Suprapubic skin (tissue), 4 donors: ENCODE data around the gene ACO2. TPM values are rescaled to one million over a fixed set of nuclear protein-coding genes. Genes with fewer than 3 reads are reported as not detected.

ENCODE experiments used
- DNase-seq, 2 donors: peaks; one replicate each; pipeline ENCODE4 v3.0.0-alpha.2; 2019; ENCODE audit warnings: low spot score in 2 of 2
- H3K27ac ChIP-seq: fragments of 200-600 bp; sonication (generic); one replicate; pipeline ENCODE4 v1.5.1; 2019
- H3K27me3 ChIP-seq: fragments of 200-600 bp; sonication (generic); one replicate; pipeline ENCODE4 v1.5.1; 2019
- H3K36me3 ChIP-seq: fragments of 200-600 bp; sonication (generic); one replicate; pipeline ENCODE4 v1.5.1; 2019
- H3K4me1 ChIP-seq: fragments of 200-600 bp; sonication (generic); one replicate; pipeline ENCODE4 v1.5.1; 2019
- H3K4me3 ChIP-seq: fragments of 200-600 bp; sonication (generic); one replicate; pipeline ENCODE4 v1.5.1; 2019; ENCODE audit warnings: mild to moderate bottlenecking
- H3K9me3 ChIP-seq: fragments of 200-600 bp; sonication (generic); one replicate; pipeline ENCODE4 v1.5.1; 2019
- CTCF ChIP-seq, 2 donors: fragments of 200-600 bp in 1 of 2; fragments of 450-650 bp in 1 of 2; sonication (generic) in 1 of 2; IDR thresholded peaks; one replicate each; pipeline ENCODE4 v1.5.1; 2016 to 2019; ENCODE audit warnings: antibody characterized with exemption in 2 of 2, mild to moderate bottlenecking in 1 of 2, moderate library complexity in 1 of 2
- EP300 ChIP-seq: sonication (generic); formaldehyde crosslinking; IDR thresholded peaks from one replicate; pipeline ENCODE4 v1.6.1; 2017; ENCODE audit warnings: antibody characterized with exemption
- POLR2A ChIP-seq, 2 donors: fragments of 450-650 bp; IDR thresholded peaks; one replicate each; pipeline ENCODE4 v1.6.1; 2017; ENCODE audit warnings: antibody characterized with exemption in 2 of 2, mild to moderate bottlenecking in 2 of 2, moderate library complexity in 2 of 2
- POLR2AphosphoS5 ChIP-seq, 3 donors: sonication (generic); formaldehyde crosslinking; IDR thresholded peaks; one replicate each; pipeline ENCODE4 v1.6.1; 2017; ENCODE audit warnings: antibody characterized with exemption in 3 of 3
- WGBS: methylation state at CpG from one replicate; pipeline ENCODE4 v1.1.5; 2018; 5-methylcytosine and 5-hydroxymethylcytosine counted together
- total RNA-seq, 4 donors: library from RNA; depleted of rRNA; stranded (reverse); fragments of >200 nt; gene quantifications; one replicate each; pipeline ENCODE4 v1.1.0, GENCODE V29; 2016

ACO2 gene
- total RNA-seq, 4 donors from 2014 or later: 67.4 to 81.9 (median 75.9) TPM

GRCh38 chr22:41542224-41542623 lies 73.3 kb downstream of the ACO2 start:
- Histone ChIP-seq H3K4me1 (peaks cover 25% of the 10 kb centered on the region), H3K4me3 (no peak overlapping the region), H3K27ac (no peak overlapping the region), H3K9me3 (no peaks in the 10 kb centered on the region), H3K36me3 (peaks cover 18% of the 10 kb centered on the region), H3K27me3 (no peaks in the 10 kb centered on the region)
- TF ChIP-seq POLR2AphosphoS5 (IDR thresholded peaks at IDR 0.05) (no peak), EP300 (no peak), CTCF (IDR thresholded peaks at IDR 0.05) (no peak), POLR2A (IDR thresholded peaks at IDR 0.05) (no peak)
- no peak for DNase-seq
- WGBS: 89% methylated on average over 4 of the region's 4 CpGs

GRCh38 chr22:41543854-41544670 lies 75.1 kb downstream of the ACO2 start, which contains the start of gene POLR3H:
POLR3H (minus strand) TSS chr22:41544470; CDS start chr22:41544101, 369 bp downstream.
- DNase-seq: peak; percentile 98 to 99
- H3K36me3 ChIP-seq: peaks cover 9% of the 10 kb centered on the region
- peak within 1 kb of the TSS; percentile 92 for H3K27ac ChIP-seq
- 0% methylated on average over 17 of the region's 80 CpGs for WGBS
- H3K4me1 ChIP-seq: peaks cover 25% of the 10 kb centered on the region
- TF ChIP-seq POLR2AphosphoS5 (IDR thresholded peaks at IDR 0.05): no peak
- TF ChIP-seq CTCF (IDR thresholded peaks at IDR 0.05): peak in 1 of 2 donors; percentile 46
- H3K4me3 ChIP-seq: peak within 1 kb of the TSS; percentile 83
- no peaks in the 10 kb centered on the region for H3K27me3 ChIP-seq
- no peaks in the 10 kb centered on the region for H3K9me3 ChIP-seq

- no peak for DNase-seq
- H3K27me3 ChIP-seq: no peaks in the 10 kb centered on the region
- H3K4me3 ChIP-seq: peak overlapping the region; percentile 83
- peak overlapping the region; percentile 92 for H3K27ac ChIP-seq
- H3K9me3 ChIP-seq: no peaks in the 10 kb centered on the region
- 20% methylated on average over 21 of the region's 21 CpGs for WGBS
- TF ChIP-seq CTCF (IDR thresholded peaks at IDR 0.05) (no peak), POLR2AphosphoS5 (IDR thresholded peaks at IDR 0.05) (peak in 1 of 3 donors; percentile 61), POLR2A (IDR thresholded peaks at IDR 0.05) (no peak), EP300 (no peak)
- H3K4me1 ChIP-seq: peaks cover 25% of the 10 kb centered on the region
- H3K36me3 ChIP-seq: peaks cover 1% of the 10 kb centered on the region
Observed at GRCh38 chr22:41544671-41545476, 76.0 kb downstream of the ACO2 start.

GRCh38 chr22:41548830-41549211 lies 79.9 kb downstream of the ACO2 start:
- H3K4me1 ChIP-seq: peaks cover 9% of the 10 kb centered on the region
- TF ChIP-seq POLR2AphosphoS5 (IDR thresholded peaks at IDR 0.05): no peak
- no peak for TF ChIP-seq POLR2A (IDR thresholded peaks at IDR 0.05)
- no peak for TF ChIP-seq CTCF (IDR thresholded peaks at IDR 0.05)
- TF ChIP-seq EP300: no peak
- H3K4me3 ChIP-seq: no peak overlapping the region
- H3K9me3 ChIP-seq: no peaks in the 10 kb centered on the region
- WGBS: 95% methylated on average over 5 of the region's 5 CpGs
- no peak for DNase-seq
- no peaks in the 10 kb centered on the region for H3K36me3 ChIP-seq
- no peak overlapping the region for H3K27ac ChIP-seq
- no peaks in the 10 kb centered on the region for H3K27me3 ChIP-seq

- Histone ChIP-seq H3K36me3 (no peaks in the 10 kb centered on the region), H3K4me1 (no peaks in the 10 kb centered on the region), H3K9me3 (no peaks in the 10 kb centered on the region), H3K4me3 (no peak overlapping the region), H3K27me3 (no peaks in the 10 kb centered on the region), H3K27ac (no peak overlapping the region)
- DNase-seq: no peak
- 85% methylated on average over 12 of the region's 12 CpGs for WGBS
- TF ChIP-seq POLR2AphosphoS5 (IDR thresholded peaks at IDR 0.05) (no peak), POLR2A (IDR thresholded peaks at IDR 0.05) (no peak), CTCF (IDR thresholded peaks at IDR 0.05) (no peak), EP300 (no peak)
Observed at GRCh38 chr22:41550952-41551491, 82.1 kb downstream of the ACO2 start.
